WI38 (cell line): ENCODE measurements around the gene GLYR1.
"Not testable (repeated sequence)": the region's sequence is repeated elsewhere in the genome, so short reads cannot be mapped to it uniquely, and the experiment has no call there.

Experiments
- H3K4me3 ChIP-seq: 2 replicates; pipeline ENCODE4 v1.5.1; 2011; ENCODE audit warnings: low read depth, mild to moderate bottlenecking, control low read depth, low read length
- TF ChIP-seq, protein P1 (sequence below): IDR thresholded peaks from 2 replicates; pipeline ENCODE4 v1.5.1; 2012; ENCODE audit warnings: low read depth, mild to moderate bottlenecking, control low read depth, low read length

Gene GLYR1

DNA sequence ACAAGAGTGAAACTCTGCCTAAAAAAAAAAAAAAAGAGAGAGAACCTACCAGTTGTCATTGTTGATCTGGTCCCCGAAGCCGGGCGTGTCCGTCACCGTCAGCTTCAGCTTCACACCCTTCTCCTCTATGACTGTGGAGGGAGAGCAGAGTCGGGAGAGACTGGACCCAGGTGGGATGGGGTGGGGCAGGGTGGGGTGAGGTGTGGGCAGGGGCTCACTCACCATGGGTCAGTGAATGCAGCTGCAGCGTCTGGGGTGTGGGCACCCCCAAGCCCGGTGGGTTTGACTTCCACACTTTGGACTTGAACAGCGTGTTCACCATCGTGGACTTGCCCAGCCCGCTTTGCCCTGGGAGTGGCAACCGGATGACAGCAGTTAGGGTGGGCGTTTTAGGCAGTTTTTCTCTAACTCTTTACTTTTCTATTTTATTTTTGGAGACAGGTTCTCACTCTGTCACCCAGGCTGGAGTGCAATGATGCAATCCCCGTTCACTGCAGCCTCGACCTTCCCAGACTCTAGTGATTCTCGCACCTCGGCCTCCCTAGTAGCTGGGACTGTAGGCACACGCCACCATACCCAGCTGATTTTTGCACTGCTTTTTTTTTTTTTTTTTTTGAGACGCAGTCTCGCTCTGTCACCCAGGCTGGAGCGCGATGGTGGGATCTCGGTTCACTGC is 61.2 kb downstream of the GLYR1 start:
- TF ChIP-seq, protein P1, sequence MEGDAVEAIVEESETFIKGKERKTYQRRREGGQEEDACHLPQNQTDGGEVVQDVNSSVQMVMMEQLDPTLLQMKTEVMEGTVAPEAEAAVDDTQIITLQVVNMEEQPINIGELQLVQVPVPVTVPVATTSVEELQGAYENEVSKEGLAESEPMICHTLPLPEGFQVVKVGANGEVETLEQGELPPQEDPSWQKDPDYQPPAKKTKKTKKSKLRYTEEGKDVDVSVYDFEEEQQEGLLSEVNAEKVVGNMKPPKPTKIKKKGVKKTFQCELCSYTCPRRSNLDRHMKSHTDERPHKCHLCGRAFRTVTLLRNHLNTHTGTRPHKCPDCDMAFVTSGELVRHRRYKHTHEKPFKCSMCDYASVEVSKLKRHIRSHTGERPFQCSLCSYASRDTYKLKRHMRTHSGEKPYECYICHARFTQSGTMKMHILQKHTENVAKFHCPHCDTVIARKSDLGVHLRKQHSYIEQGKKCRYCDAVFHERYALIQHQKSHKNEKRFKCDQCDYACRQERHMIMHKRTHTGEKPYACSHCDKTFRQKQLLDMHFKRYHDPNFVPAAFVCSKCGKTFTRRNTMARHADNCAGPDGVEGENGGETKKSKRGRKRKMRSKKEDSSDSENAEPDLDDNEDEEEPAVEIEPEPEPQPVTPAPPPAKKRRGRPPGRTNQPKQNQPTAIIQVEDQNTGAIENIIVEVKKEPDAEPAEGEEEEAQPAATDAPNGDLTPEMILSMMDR: no peak
- H3K4me3 ChIP-seq: no peak overlapping the region

DNA sequence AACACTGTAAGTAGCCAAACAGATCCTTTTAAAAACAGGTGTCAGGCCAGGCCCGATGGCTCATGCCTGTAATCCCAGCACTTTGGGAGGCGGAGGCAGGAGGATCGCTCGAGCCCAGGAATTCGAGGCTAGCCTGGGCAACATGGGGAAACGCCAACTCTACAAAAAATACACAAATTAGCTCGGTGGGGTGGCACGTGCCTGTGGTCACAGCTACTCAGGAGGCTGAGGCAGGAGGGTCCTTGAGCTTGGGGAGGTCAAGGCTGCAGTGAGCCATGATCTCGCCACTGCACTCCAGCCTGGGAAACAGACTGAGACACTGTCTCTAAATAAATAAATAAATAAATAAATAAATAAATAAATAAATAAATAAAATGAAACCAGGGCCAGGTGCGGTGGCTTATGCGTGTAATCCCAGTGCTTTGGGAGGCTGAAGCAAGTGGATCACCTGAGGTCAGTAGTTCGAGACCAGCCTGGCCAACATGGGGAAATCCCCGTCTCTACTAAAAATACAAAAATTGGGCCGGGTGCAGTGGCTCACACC is 62.6 kb downstream of the GLYR1 start:
- not testable (repeated sequence) for H3K4me3 ChIP-seq

DNA sequence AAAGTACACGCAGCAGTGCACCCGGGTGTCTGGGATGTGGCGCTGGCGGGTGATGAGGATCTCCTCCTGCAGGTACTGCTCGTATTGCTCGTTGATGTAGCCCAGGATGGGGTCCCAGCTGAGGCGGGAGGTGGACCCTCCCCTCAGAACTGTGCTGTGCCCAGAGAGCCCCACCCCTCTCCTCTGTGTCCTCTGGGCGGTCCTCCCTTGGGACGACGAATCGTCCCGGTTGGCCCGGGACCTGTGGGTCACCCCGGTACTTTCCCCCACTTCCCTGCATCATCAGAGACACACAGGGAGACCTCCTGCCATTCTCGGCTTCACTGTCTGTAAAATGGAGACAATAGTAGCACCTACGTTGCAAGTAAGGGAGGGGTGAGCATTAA is 63.1 kb downstream of the GLYR1 start:
- no peak overlapping the region for H3K4me3 ChIP-seq
- TF ChIP-seq, protein P1: no peak

DNA sequence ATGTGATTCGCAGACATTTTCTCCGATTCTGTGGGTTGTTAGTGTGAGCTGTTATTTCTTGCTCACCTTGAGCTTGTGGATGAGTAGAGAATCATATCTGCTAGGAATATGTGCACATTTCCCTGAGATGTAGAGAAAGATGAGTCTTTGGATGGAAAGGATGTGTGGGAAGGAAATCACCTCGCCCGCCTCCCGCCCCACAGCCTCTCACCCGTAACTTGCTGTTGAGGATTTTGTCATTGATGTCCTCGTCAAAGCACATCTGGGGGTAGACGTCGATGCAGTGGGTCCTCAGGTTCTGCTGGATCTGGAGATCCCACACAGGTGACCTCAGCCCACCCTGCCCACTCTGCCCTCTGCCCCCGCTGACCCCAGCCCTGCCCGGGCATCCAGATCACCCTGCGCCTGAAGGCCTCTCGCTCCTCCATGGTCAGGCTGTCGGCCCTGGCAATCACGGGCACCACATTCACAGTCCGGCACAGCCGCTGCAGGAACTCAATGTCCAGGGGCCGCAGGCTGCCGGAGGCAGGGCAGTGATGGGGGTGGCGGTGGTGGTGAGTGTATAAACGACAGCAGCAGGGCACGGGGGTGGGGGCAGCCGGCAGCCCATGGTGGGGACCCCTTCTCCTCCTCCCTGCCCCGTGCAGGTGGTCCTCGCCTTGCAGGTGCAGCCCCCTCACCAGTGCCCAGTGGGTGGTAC is 63.7 kb downstream of the GLYR1 start:
- TF ChIP-seq, protein P1: no peak
- H3K4me3 ChIP-seq: no peak overlapping the region

DNA sequence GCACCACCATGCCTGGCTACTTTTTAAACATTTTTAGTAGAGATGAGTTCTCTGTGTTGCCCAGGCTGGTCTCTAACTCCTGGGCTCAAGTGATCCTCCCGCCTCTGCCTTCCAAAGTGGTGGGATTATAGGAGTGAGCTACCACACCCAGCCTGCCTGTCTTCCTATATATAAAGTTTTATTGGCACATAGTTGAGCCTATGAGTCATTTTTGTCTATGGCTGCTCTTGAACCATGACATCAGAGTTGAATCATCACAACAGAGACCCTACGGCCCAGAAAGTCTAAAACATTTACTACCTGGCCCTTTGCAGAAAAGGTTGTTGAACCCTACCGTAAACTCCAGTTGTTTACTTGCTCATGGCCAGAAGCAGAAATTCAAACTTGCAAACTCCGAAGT is 66.9 kb downstream of the GLYR1 start:
- H3K4me3 ChIP-seq: no peak overlapping the region
- TF ChIP-seq, protein P1: no peak

DNA sequence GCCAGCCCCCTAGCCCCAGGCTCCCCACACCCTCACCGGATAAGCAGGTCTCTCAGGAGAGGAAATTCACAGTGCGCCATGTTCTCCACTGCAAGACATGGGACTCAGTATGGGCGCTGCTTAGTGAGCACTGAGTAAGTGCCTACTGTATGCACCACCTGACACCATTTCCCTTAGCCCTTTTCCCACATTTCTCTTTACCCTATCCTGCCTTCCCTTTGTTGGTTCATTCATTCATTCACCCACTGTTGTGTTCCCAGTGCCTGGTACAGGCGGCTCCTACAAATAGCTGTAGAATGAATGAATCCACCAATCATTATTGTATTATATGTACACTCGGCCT is 69.1 kb downstream of the GLYR1 start:
- H3K4me3 ChIP-seq: no peak overlapping the region
- TF ChIP-seq, protein P1: no peak

DNA sequence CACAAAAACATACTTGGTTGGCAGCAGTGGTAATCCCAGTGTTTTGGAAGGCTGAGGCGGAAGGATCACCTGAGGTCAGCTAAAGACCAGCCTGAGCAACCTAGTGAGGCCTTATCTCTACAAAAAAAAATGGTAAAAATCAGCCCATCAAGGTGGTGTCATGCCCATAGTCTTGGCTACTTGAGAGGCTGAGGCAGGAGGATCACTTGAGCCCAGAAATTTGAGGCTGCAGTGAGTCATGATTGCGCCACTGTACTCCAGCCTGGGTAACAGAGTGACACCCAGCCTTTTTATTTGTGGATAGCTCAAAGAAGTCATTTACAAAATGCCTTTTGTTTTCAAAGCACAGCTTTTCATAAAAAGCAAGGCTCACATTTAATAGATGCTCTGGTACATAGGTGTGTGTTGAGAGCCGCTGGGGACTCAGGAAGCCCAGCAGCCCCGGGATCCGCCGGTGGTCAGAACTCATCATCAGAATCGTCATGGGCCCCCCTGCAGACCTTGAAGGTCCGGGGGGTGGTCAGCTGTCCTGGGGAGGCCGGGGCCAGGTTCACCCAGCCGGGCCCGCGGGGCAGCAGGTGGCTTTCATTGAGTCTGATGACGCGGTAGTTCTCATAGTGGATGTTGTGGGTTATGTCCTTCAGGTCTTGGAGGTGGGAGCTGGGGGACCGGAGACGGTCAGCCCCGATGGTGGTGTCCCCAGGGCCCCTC is 69.6 kb downstream of the GLYR1 start:
- H3K4me3 ChIP-seq: no peak overlapping the region
- TF ChIP-seq, protein P1: no peak
